UCSD-AML1 (cell line): Measurements from ENCODE around the gene SUB1.

Source experiments
- DNase-seq: peaks from one replicate; lab custom pipeline; 2025; ENCODE audit not compliant: unreplicated experiment; lab: John Stamatoyannopoulos, UW

Gene SUB1

DNA sequence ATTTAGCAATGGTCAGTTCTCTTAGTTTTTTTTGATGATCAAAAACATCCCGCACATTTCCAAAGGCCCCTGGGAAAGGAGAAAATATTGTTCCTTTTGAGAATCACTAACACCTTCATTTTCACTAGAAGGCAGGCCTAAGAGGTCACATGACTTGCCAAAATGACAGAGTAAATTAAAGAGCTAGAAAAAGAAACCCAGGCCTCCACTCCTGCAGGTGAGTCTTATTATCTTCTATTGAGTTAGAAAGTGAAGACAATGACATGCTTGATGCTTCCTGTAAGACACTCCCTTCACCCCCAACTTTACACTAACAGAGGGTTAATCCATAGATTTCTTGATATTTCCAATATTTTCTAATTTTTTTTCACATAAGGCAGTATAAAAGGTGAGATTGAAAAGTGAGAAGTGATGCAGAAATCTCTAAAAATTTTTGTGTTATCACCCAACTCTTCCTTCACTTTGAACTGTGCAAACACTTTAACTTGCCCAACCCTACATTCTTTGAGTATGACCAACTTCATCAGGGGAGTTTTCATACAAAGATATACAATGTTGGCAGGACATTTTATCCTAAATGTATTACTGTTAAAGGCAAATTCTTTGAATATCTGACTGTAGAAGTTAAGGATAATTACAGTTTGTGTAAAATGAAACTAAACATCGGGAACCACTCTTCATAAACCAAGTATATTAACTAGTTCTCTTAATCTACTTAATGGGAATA, 57.1 kb downstream of the SUB1 start:
- no peak for DNase-seq

DNA sequence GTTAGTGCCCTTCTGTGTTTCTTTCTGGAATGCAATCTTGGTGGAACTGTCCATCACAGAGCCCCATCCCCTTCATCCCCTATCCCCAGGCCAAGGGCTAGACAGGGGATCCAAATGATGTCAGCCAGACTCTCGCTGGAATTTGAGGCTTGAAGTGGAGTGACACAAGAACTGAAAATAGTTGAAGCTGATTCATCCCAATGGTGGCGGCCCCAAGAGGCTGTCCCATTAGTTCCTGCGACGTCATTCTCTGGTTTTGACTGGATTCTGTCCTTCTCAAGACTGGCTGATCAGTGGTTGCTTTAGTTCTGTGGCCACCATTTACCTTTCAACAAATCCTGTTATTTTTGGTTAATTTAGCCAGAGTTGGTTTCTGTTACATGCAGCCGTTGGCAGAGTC, 59.9 kb downstream of the SUB1 start:
- DNase-seq = no peak

DNA sequence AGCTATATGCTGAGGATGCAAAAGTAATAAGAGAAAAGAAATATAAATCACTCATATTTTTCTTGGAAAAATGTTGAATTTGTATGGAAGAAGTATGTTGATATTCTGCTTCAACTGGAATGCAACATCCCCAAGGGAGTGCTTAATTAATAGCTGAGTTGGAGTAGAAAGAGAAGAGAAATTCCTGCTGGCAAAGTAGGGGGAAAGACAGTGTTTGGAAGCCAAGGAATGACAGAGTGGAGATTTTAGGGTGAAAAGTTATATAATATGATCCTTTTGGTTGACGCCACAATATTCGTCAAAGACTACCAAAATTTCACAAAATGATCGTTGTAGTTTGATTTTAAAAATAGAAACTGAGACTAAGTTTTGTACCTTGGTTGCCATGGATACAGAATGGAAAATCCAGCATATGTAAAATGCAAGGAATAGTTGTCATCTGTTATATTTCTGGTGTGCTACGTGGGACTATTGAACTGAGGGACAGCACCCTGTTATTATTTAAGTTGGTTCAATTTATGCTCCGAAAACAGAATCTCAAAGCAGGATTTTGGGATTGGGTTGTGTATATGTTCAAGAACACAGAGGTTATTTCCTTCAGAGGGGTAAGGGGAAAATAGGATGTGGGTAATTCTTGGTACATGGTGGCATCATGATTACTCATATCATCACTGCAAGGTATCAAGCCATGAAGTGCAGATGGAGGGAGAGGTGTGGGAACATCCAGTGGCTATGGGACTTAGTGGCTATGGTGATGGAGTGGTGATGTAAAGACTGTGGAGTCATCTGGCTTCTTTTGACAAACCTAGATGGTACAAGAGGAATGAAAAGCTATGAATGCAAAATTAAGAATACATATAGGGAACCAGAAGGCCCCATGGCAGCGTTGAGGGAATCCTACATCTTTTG, 61.0 kb downstream of the SUB1 start:
- DNase-seq = no peak

DNA sequence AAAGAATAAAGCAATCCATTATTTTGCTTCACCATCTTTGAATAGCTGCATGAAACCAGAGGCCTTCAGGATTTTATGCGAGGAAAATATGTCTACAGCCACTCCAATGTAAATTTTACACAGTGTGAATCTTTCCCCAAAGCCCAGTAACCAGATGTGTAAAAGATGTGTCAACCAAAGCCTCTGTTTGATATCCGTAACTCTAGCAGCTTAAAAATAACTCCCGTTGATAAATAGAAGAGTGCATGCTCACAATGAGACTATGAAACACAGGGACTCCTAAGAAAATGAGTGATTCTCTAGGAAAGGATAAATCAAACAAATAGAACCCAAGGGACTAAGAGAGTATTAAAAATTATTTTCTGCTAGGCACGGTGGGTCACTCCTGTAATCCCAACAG, 65.7 kb downstream of the SUB1 start:
- DNase-seq = no peak

DNA sequence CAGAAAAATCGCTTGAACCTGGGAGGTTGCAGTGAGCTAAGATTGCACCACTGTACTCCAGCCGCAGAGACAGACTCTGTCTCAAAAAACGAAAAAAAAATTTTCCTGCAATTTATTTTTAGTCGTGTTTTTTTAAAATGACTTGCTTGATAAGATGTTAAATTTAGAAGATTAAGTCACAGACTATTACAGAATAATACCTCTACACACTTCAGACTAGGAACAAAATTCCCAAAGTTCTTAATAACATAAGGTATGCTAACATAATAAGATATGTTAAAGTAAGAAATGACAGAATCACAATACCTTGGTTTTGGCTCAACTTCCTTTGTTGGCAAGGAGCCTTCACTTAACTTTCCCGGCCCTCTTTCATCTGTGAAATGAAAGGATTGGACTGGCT, 66.3 kb downstream of the SUB1 start:
- no peak for DNase-seq
